Suppressor macrophage treated with lipopolysaccharide for 4 hours (primary cell): Measurements from ENCODE around the gene TYMP.

Experiments
- DNase-seq: peaks from one replicate; pipeline ENCODE4 v3.0.0-alpha.2; 2020

Gene TYMP

DNA sequence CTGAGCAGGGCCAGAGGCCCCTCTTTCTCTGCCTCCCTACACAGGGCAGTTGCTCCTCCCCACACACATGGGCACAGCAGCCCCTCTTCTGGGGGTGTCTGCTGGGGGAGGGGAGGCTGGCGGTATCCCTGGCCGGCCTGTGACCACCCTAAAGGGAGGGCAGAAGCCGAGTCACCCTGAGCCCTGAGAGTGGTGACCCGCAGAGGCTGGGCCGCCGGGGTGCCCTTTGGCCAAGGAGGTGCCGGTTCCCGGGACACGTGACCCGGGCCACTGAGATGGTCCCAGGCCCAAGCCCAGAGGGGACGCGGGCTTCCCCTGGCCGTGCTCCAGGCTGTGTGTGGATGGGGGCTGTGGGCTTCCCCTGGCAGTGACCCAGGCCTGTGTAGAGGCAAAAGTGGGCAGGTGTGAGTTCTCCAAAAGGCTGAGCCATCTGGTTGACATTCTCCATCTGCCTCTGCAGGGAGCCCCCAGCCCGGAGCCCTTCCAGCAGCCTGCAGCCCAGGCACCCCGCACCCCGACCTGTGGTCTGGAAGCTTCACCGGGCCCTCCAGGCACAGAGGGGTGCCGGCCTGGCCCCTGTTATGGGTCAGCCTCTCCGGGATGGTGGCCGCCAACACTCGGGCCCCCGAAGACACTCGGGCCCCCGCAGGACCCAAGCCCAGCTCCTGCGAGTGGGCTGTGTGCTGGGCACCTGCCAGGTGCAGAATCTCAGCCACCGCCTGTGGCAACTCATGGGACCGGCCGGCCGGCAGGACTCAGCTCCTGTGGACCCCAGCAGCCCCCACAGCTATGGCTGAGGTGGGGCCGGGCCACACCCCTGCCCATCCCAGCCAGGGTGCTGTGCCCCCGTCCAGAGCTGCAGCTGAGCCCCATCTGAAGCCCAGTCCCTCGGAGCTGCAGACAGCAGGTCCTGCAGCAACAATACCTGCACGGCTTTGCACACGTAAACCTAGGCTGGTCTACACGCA is 47.4 kb downstream of the TYMP start:
- no peak for DNase-seq

DNA sequence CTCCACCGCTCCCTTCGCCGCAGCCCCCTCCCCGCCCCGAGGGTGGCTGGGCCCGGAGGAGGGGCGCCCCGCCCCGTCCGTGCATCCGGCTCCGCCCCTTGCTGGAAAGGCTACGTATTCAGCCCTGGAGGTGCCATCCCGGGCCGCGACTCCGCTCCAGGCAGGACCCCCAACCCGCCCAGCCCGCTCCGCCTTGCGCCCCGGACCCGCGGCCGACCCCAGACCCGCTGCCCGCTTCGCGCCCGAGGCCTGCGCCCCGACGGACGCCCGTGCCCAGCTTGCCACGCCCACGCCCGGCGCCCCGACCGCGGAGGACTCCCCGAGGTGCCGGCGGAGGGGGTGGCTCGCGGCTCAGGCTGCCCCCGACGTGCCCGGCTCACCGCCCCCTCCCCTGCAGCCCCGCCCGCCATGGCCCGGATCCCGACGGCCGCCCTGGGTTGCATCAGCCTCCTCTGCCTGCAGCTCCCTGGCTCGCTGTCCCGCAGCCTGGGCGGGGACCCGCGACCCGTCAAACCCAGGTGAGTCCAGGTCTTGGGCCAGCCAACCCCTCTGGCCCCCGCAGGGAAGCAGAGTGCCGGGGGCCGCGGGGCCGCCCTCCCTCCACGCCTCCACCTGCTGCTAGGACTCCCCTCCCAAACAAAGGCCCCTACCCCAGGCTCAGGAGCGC is 48.2 kb downstream of the TYMP start, which contains the start of gene ADM2:
TSS of gene ADM2 (plus strand) at position 104 of the 667 bp plus-strand sequence. CDS start at position 409, 305 bp downstream.
- DNase-seq = peak; percentile 34

DNA sequence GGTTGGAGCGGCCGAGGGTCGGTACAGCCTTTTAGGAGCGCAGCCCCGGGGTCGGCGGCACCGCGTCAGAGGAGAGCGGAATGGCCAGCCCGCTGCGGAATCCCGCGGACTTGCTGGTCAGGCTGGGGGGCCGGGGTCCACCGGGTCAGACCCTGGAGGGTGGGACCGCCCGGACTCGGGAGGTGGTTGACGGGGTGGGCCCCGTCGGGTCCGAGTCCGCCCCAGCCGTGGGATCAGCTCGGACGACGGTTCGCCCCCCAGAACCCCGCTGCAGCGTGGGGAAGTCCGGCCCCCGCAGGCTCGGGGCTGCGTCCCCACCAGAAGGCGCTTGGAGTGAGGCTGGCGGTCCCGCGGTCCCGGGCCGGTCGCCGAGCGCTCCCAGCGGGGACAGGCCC is 48.8 kb downstream of the TYMP start:
- DNase-seq = no peak

DNA sequence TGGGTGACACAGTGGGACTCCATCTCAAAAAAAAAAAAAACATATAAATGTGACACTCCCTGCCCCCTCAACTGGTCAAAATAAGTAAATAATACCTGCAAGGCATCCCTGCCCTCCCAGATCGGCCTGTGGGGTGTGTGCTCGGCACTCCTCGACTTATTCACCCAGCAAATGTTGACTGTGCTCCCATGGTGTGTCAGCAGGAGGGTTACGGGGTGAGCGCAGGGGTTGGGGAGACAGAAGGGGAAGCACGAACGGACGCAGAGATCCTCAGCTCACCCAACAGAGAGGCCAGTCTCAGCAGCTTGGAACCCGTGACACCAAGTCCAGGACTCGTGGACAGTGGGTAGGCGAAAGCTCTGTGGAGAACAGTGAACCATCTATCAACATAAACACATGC is 50.1 kb downstream of the TYMP start:
- no peak for DNase-seq

DNA sequence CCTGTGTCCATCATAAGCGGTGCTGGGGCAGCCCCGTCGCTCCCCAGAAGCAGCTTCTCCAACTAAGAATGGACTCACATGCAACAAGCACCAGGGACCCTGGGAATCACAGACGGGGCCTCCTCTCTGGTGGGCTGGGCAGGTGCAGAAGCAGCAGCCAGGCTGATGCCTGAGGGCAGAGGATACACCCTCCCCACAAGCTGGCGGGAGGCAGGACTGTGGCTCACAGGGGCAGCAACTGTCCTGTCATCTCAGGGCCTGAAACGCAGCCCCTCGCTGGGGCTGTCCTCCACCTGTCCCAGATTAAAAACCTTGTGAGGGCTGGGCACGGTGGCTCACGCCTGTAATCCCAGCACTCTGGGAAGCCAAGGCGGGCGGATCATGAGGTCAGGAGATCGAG is 51.9 kb downstream of the TYMP start:
- no peak for DNase-seq

DNA sequence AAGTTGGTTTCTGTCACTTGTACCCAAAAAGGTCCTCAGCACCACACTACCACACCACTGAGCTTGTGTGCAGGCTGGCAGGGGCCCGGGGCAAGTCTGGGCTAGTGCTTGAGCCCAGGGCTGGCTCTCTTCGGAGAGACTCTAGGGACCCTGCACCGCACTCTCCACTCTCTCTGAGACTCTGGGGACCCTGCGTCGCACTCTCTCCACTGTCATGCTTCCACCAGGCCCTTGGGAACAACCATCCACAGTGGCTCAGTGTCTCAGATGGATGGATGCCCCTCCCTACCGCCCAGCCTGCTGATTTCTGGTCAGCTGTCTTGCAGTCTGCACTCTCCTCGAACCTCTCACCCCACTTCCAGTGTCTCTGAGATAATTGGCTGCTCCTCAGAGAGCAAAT is 52.9 kb downstream of the TYMP start:
- no peak for DNase-seq
